SU-DHL-6 (cell line): ENCODE data around the gene OTUD1.

Experiments
- EZH2phosphoT487 ChIP-seq: fragments of 200-600 bp; sonication (generic), shearing (Covaris generic); conservative IDR thresholded peaks from 2 replicates; pipeline ENCODE4 v1.6.1; 2018; ENCODE audit warnings: mild to moderate bottlenecking, antibody characterized with exemption, low read length, moderate library complexity, mixed read lengths
- TF ChIP-seq, protein P1 (sequence below): fragments of 200-600 bp; sonication (generic); IDR thresholded peaks from one replicate; pipeline ENCODE4 v1.5.1; 2017; ENCODE audit warnings: antibody characterized with exemption, mild to moderate bottlenecking, low read length, moderate library complexity; ENCODE audit not compliant: insufficient read depth, poor library complexity, severe bottlenecking

DNA sequence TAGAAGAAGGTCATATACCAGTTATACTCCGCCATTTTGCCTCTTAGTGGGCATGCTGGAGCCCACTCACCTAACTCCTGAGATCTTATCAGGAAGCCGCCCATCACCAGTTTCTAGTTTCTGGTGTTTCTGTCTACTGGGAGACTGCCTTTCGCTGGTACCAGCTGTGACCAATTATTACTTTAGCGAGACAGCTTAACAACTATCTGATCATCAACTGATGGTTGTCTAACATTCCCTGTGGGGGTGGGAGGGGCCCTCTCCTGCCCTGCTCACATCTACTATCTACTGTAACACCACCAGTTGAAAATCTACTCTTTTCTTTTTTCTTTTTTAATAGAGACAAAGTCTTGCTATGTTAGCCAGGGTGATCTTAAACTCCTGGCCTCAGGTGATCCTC, 48.1 kb upstream of the OTUD1 start:
- TF ChIP-seq, protein P1, sequence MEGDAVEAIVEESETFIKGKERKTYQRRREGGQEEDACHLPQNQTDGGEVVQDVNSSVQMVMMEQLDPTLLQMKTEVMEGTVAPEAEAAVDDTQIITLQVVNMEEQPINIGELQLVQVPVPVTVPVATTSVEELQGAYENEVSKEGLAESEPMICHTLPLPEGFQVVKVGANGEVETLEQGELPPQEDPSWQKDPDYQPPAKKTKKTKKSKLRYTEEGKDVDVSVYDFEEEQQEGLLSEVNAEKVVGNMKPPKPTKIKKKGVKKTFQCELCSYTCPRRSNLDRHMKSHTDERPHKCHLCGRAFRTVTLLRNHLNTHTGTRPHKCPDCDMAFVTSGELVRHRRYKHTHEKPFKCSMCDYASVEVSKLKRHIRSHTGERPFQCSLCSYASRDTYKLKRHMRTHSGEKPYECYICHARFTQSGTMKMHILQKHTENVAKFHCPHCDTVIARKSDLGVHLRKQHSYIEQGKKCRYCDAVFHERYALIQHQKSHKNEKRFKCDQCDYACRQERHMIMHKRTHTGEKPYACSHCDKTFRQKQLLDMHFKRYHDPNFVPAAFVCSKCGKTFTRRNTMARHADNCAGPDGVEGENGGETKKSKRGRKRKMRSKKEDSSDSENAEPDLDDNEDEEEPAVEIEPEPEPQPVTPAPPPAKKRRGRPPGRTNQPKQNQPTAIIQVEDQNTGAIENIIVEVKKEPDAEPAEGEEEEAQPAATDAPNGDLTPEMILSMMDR, result no peak
- no peak for TF ChIP-seq EZH2phosphoT487
